ENCODE results near the gene SFTPA2.
"Not testable (repeated sequence)": the region's sequence is repeated elsewhere in the genome, so short reads cannot be mapped to it uniquely, and the experiment has no call there.

SFTPA2 gene

DNA sequence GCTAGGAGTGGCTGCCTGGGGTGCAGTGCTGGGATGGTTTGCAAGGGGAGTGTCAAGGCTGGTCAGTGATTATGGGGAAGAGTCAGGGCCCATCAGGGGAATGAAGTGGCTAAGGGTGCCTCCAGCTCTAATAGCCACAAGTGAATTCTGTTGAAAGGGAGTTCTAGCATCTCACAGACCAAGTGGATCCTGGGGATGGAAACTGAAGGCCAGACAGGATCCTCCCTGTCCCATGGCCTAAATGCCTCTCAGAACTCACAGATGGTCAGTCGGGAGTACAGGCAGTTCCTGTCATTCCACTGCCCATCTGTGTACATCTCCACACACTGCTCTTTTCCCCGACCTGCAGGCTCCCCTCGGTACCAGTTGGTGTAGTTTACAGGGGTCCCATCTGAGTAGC lies 3.2 kb downstream of the SFTPA2 start:
- DNase-seq, result not testable (repeated sequence)

DNA sequence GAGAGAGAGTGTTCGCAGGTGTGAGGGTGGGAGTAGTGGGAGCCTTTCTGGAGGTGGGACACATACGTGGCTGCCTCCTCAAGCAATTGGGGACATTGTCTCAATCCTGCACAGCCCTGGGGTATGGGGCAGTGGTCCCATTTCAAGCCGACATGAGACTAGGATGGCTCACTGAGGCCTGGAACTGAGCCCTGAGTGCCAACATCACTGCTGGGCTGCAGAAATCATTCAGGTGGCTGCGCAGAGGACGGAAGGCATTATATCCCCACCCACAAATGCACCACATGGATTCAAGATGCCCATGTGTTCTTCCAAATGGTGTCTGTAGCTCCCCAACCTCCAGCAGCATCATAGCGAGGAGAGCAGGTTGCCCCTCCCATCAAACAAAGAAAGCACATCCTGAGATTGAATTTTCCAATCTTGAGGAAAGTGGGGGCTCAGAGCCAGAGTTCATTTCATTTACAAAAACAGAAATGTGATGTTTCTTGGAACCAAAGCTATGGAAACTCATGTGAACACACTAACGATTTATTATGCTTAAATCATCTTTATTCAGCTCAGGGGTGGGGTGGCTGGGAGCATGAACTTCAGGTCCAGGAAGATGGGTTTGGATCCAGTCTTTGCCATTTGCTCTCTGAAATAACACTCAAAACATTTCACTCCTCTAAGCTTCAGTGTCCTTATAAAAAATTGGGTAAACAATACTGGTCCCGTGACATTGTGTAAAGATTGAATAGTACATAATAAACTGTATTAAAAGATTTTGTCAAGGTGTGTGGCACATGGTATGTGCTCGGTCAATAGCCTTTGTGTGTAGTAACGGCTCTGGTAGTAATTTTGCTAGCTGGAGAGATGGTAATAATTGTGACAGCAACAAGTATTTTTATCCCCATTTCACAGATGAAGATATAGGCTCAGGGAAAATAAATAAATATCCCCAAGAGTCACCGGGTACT lies 4.6 kb downstream of the SFTPA2 start:
- DNase-seq, result no peak

DNA sequence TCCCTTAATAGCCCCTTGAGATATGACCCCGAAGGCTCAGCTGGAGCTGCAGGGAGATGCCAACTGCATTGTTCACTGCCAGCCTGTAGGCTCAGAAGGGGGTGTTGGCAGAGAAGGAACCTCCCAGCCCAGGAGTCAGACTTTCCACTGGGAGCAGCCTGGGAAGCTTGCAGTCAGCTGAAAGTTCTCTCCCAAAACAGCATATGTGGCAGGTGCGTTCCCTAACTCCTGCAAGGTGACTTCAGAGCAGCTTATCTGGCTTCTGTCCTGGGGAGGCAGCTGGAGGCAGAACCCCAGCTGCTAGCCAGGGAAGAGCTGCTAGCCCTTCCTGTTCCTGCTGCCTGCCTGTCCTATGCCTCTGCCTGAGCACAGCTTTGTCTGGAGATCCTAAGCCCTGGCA lies 8.1 kb downstream of the SFTPA2 start:
- no peak for DNase-seq

DNA sequence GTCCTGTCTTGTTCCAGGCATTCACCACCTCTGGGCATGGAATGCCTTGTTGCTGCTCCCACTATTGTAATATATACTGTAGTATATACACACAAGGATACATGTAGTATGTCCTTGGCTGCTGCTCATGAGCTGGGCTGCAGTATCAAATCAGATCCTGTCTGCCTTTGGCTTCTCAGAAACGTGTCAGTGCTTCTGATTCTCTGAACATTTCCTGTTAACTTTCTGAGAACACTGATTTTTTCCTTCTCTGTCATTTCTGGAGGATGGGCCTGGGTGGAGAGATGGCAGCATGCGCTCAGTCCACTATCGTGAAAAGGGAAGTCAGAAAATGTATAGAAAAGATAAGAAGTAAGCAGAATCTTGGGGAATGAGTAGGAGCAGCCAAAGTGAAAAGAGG lies 12.2 kb downstream of the SFTPA2 start:
- no peak for DNase-seq

DNA sequence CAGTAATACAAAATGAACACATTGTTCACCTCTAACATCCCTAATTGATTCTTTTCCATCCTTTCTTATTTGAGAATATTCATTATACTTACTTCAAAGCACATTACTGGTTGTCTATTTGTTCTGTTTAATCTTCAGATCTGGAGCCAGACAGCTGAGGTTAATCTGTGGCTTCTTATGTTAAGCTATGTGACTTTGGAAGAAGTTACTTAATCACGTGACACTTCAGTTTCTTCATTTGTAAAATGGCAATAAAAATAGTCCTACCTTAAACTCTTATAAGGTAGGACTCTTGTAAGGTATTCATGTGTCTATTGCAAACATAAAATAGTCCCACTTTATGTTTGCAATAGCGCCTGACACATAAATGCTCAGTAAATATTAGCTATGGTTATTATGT lies 13.1 kb downstream of the SFTPA2 start:
- DNase-seq, result not testable (repeated sequence)

DNA sequence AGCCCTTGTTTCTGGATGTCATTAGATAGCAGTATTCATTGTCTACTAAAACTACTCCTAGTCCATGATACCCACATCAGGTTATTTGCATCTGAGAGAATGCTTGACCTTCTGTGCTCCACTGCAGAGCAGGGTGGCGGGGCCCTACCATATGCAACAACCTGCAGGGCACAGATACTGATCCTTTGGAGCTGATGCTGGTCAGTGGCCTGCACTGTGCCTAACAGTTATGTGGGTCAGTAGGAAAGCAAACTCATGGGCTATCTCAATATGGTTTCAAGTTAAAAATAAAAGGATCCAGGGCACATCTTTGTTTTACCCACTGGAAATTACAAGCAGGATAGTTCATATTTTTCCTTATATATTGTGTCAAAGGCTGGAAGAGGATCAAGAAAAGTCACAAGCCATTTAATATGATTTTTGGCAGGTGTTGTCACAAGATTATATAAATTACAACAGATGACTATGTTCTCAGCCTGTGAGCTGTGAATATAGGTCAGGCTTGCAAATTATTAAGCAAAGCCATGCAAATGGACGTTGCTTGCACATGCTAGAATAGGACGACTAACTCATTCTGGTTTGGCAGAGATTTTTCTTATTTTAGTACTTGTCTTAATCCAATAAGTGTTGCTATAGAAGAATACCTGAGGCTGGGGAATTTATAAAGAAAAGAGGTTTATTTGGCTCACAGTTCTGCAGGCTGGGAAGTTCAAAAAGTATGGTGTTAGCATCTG lies 15.1 kb downstream of the SFTPA2 start:
- DNase-seq, result not testable (repeated sequence)

DNA sequence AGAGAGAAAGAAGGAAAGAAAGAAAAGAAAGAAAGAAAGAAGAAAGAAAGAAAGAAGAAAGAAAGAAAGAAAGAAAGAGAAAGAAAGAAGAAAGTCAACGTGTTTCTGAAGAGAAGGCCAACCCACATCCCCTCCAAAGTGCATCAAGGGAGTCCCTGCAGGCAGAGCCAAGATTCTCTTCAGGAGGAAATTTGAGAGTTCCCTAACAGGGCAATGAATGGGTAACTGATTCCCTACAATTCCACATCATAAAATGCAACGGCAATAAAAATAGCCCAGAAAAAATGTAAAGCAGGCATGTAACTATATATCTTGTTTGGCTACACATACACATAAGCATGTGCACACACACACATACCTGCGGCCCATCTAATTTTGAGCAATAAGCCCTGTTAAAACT lies 15.8 kb downstream of the SFTPA2 start:
- DNase-seq, result not testable (repeated sequence)

DNA sequence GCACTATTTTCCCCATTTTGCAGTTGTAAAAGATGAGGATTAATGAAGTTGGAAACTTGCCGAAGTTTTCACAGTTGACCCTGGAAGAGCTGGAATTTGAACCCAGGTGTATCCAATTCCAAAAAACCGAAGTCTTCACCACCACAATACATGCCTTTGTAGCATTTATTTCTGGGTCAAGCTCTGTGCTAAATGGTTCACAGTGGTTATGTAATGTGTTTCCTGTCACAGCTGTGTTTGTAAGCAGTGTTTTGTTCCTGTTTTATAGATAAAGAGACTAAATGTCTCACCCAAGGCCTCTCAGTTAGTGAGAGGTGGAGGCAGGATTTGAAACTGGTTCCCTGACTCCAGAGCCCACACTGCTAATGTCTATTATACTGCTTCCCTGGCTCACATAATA lies 17.6 kb downstream of the SFTPA2 start:
- DNase-seq, result no peak

DNA sequence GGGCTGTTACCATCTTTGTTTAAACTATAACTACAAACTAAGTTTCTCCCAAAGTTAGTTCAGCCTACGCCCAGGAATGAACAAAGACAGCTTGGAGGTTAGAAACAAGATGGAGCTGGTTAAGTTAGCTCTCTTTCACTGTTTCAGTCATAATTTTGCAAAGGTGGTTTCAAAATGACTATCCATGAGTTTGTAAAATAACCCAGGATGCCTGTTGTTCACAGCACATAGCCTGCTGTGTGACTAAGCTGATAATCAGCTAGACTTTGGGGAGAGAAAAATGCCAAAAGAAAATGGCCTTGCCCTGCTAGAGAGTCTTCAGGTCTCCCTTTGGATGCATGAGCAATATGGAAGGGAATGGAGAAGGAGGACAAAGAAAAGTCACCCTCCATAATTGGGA lies 19.3 kb downstream of the SFTPA2 start:
- DNase-seq, result not testable (repeated sequence)

DNA sequence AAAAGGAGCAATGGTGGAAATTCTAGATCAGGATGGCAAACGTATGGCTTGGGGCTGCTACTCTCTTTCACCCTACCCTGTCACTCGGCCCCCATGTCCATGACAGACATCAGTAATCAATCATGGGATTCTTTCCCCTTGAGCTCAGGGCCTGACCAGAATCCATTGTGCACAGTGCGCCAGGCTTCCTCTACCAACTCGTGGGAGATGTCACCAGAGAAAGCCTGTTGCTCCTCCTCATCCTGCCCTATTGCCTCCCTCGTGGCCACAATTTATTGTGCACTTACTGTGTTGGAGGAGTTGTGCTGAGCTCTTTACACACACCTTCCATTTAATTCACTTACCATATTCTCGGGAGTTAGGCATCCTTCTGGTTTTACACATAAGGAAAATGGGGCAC lies 21.9 kb downstream of the SFTPA2 start:
- DNase-seq, result not testable (repeated sequence)

DNA sequence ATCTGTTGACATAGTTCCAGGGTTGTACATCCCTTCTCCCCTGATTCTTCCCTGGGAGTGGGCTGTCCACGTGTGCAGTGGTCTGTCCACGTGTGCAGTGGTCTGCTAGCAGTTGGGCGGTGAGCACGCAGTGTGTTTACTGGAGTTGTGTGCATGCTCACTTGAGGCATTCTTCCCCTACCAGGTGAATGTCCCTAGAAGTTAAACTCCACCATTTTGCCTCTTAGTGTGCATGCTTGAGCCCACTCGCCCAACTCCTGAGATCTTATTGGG lies 26.4 kb downstream of the SFTPA2 start:
- not testable (repeated sequence) for DNase-seq

DNA sequence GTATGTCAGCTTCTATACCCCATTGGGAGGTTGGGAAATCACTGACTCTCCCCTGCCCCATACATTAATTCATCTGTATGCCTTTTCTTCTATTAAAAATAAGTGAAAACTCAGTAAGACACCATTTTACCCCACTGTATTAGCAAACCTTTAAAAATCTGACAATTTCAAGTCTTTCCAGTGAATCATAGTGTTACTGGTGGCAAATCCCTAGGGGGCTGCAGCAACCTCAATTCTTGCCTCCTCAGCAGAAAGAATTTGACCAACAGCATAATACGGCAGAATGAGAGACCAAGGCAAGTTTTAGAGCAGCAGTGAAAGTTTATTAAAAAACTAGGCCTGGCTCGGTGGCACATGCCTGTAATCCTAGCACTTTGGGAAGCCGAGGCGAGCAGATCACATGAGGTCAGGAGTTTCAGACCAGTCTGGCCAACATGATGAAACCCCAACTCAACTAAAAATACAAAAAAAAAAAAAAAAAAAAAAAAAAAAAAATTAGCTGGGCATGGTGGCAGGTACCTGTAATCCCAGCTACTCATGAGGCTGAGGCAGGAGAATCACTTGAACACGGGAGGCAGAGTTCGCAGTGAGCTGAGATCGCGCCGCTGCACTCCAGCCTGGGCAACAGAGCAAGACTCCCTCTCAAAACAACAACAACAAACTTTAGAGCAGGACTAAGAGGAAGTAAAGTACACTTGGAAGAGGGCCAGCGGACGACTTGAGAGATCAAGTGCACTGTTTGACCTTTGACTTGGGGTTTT lies 26.9 kb downstream of the SFTPA2 start:
- not testable (repeated sequence) for DNase-seq

DNA sequence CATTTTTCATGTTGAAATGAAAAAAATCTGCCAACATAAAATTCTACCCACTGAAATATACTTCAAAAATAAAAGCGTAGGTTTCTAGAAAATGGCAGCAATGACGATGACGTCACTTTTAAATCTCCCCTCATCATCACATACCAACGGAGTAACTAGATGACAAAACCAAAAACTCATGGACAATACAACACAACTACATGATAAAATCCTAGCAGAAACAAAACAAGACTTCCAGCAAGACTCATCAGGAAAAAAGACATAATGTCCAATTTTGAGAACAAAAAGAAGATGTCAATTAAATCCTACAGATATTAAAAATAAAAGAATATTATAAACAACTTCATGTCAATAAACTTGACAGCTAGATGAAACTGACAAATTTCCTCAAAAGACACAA lies 31.9 kb downstream of the SFTPA2 start:
- not testable (repeated sequence) for DNase-seq

DNA sequence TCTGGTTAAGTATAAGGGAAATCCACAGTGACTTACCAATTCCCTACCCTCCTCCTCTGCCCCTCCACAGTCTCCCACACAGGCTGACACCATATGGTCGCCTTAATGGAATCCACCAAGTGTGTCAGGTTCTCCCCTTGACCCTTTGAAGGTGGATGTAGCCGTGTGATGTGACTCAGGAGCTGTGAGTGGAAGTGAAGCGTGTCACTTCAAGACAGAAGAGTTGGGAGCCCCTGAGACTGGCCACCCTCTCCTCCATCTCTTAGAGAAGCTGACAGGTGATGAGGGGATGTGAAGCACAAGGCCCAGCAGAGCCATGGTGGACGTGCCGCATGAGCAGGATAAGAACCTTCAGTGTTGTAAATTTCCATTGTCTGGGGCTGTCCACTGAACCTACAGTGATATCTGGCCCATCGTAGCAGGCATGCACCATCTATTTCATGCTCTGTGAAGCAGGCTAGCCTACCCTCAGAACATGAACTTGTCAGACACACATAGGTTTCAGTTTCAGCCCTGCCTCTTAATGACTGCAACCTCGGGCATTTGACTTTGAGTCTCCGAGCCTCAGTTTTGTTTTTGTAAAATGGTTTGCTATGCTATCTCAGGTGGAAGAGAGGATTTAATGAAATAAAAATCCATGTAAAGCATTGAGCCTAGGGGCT lies 35.0 kb downstream of the SFTPA2 start:
- not testable (repeated sequence) for DNase-seq

DNA sequence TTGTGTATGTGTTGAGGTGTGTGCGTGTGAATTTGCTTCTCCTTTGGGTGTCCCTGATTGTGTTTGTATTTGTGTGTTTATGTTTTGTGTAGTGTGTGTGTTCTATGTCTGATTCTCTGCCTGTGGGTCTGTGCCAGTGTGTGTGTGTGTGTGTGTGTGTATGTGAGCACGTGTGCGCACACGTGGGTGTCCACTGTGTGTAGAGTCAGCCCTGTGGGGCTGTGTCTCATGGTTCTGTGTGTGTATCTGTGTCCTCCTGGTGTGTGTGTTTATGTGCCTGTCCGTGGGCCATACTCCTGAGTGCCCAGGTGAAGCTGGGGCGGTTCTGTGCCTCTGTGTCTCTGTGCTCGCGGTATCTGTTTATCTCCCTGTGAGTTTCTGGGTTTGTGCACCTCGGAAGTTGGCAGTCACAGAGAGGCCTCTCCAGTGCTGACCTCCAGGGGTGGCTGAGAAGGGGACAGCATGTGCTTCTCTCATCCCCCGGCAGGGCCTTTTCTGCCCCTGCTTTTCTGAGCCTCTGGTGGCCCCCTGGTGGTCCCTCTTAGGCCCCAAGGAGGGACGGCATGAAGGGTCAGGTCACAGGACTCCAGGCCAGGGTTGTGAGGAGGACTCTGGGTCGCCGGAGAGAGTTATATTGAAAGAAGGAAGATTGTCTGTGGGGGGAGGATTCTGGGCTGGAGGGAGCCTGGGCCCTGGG lies 36.9 kb downstream of the SFTPA2 start:
- not testable (repeated sequence) for DNase-seq

DNA sequence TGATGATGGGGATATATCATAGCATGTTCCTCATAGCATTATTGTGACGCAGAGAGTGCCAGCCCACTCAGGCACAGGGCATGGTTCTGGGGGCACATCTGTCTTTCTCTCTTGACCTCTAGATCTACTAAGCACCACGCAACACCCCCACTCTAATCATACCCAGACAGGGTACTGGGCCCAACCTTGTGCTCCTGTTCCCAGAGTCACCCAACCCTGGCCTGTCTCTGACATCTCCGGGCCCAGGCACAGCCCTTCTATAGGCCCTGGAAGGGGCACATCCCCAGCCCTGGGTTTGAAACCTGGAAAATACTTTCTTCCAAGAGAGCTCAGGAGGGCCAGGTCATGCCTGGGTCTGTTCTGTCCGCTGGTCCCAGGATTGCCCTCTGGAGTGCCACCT lies 37.7 kb downstream of the SFTPA2 start:
- not testable (repeated sequence) for DNase-seq

DNA sequence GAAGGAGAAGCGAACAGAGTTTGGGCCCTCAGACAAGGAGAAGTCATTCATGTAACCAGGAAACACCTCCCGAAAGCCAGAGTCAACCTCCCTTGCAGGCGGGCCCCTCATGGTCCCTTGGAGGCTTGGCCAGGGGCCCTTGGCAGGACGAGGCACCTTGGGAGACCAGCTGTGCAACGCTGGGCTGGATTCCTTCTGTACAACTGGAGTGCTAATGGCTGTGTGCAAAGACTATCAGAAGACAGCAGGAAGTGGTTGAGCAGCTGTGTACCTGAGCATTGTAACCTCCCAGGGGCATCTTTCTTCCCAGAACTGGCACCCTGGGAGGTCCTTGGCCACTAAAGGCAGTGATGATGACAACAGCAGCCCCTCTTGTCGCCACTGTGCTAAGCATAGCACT lies 38.5 kb downstream of the SFTPA2 start:
- DNase-seq, result not testable (repeated sequence)

DNA sequence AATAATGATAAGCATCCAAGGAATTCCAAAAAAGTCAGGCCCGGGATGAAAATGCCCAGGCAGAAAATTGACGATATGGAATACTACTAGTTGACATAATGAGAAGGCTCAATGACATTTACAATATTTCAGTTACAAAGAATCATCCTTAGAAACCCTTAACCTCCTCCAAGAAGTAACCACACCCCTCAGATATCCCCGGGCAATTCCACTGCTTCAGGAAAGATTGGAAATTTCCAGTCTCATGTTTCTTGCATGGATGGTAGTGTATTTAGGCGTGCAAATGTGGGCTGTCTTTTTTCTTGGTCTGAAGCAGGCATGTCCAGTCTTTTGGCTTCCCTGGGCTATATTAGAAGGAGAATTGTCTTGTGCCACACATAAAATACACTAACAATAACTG lies 42.6 kb downstream of the SFTPA2 start:
- not testable (repeated sequence) for DNase-seq

DNA sequence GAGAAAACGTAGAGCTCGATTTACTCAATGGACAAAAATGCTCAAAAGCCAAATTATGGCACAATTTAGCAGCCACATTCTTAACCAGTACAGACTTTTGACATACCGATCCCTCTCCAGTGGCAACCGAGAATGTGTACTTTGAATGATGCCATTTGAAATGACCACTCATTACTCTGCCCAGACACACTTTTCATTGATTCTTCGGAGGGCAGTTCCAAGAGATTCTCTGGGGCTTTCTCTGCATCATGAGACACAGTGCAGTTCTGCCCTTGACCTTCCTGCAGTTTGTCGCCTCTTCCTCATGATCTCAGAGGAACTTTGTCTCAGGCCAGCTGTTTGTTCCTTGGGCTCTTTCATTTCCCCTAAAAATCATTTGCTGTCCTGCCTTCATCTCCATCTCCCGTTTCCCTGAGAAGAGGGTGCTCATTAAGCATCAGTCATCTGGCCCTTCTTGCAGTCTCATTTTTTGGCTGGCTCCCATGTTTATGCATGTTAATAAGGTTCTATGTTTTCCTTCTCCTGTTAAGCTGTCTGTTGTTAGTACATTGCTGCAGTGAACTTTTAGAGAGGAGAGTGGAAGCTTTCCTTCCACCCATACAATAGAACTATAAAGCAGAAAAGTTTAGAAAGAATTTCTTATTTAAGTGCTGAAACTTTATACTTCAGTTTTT lies 43.5 kb downstream of the SFTPA2 start:
- not testable (repeated sequence) for DNase-seq

DNA sequence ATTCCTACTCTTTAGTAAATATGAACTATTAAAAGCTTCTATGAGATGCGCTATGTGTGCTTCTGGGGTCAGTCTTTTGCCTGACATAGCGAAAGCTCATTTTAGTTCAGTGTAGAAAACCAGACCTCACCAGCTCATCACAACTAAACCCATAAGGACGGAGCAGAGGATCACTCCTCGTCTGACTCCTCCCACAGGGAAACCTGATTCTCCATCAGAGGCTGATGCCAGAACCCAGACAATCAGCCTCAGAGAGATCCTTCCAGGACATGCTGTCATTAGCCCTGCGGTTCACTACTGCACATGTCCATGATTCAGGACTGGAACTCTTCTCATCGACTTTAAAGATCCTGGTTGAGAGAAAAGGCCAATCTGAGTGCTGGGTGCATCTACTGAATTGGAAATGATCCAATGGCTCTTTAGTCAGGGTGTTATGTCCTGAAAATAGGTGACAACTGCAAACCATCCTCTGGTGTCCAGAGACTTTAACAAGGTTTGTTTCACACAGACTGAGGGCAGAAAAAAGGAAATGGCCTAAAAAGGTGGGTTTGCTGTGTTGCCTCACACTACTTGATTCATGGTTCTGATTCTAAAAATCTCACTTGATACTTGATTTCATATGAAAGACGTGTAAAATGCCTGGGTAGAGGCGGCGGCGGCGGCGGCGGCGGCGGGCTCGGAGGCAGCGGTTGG lies 48.2 kb downstream of the SFTPA2 start, which contains the start of gene EIF5AL1:
EIF5AL1 (plus strand) TSS at position 643 of the 693 bp plus-strand sequence. CDS start 117 bp downstream, outside the sequence.
- DNase-seq, result not testable (repeated sequence)

Measured in DMS79 treated with DMSO at 0.1 percent for 48 hours (cell line).